Mesendoderm (in vitro differentiated cells): ENCODE data around the gene TBC1D8.

Experiments
- DNase-seq: peaks from one replicate; pipeline ENCODE4 v3.0.0; 2013
- H2AK5ac ChIP-seq: 2 replicates; pipeline ENCODE4 v1.6.1; 2013; ENCODE audit warnings: low read length, inconsistent platforms
- H2BK120ac ChIP-seq: 2 replicates; pipeline ENCODE4 v1.6.1; 2013; ENCODE audit warnings: low read depth, mild to moderate bottlenecking, low read length, moderate library complexity, mixed read lengths
- H2BK15ac ChIP-seq: replicated peaks from 2 replicates; pipeline ENCODE4 v1.6.1; 2013; ENCODE audit warnings: low read depth, mild to moderate bottlenecking, moderate library complexity
- H2BK5ac ChIP-seq: 2 replicates; pipeline ENCODE4 v1.6.1; 2013; ENCODE audit warnings: low read length, inconsistent platforms
- H3K18ac ChIP-seq: 2 replicates; pipeline ENCODE4 v1.6.1; 2013; ENCODE audit warnings: mild to moderate bottlenecking, low read length, mixed read lengths
- H3K23ac ChIP-seq: one replicate; pipeline ENCODE4 v1.6.1; 2013; ENCODE audit warnings: low read length
- H3K27ac ChIP-seq: 2 replicates; pipeline ENCODE4 v1.5.1; 2013; ENCODE audit warnings: low read depth, mild to moderate bottlenecking, inconsistent platforms, low read length, moderate library complexity
- H3K27me3 ChIP-seq: 2 replicates; pipeline ENCODE4 v1.6.1; 2013; ENCODE audit warnings: low read length, control low read depth, mild to moderate bottlenecking, inconsistent platforms; ENCODE audit not compliant: insufficient read depth, poor library complexity
- H3K36me3 ChIP-seq: 2 replicates; pipeline ENCODE4 v1.6.1; 2013; ENCODE audit warnings: low read length, inconsistent platforms; ENCODE audit not compliant: control insufficient read depth, insufficient read depth
- H3K4ac ChIP-seq: one replicate; pipeline ENCODE4 v1.6.1; 2013; ENCODE audit warnings: low read depth, mild to moderate bottlenecking, low read length, moderate library complexity
- H3K4me1 ChIP-seq: 2 replicates; pipeline ENCODE4 v1.6.1; 2013; ENCODE audit warnings: low read depth, low read length, inconsistent platforms; ENCODE audit not compliant: control insufficient read depth
- H3K4me2 ChIP-seq: 2 replicates; pipeline ENCODE4 v1.6.1; 2013; ENCODE audit warnings: low read length
- H3K4me3 ChIP-seq: 2 replicates; pipeline ENCODE4 v1.5.1; 2013; ENCODE audit warnings: mild to moderate bottlenecking, low read length
- H3K56ac ChIP-seq: one replicate; pipeline ENCODE4 v1.6.1; 2013; ENCODE audit warnings: low read length
- H3K79me1 ChIP-seq: 2 replicates; pipeline ENCODE4 v1.6.1; 2013; ENCODE audit warnings: low read length, inconsistent platforms
- H3K79me2 ChIP-seq: 2 replicates; pipeline ENCODE4 v1.6.1; 2013; ENCODE audit warnings: mild to moderate bottlenecking, low read length; ENCODE audit not compliant: control insufficient read depth, insufficient read depth
- H3K9ac ChIP-seq: 2 replicates; pipeline ENCODE4 v1.6.1; 2013; ENCODE audit warnings: low read length, inconsistent platforms
- H4K5ac ChIP-seq: one replicate; pipeline ENCODE4 v1.6.1; 2013; ENCODE audit warnings: low read length
- H4K8ac ChIP-seq: one replicate; pipeline ENCODE4 v1.6.1; 2013; ENCODE audit warnings: low read depth, mild to moderate bottlenecking, control low read depth, low read length, moderate library complexity
- WGBS: extraction: QIAGEN DNeasy Blood & Tissue Kit; methylation state at CpG from one replicate; pipeline ENCODE4 v1.1.7; 2013; ENCODE audit warnings: low lambda C conversion rate, missing lambda C conversion rate; ENCODE audit not compliant: insufficient coverage; ENCODE audit errors: extremely low coverage; 5-methylcytosine and 5-hydroxymethylcytosine counted together

The TBC1D8 gene

GRCh38 chr2:101195871-101196661 lies 44.9 kb upstream of the TBC1D8 start:
- H3K4me1 ChIP-seq, result peaks cover 2% of the 10 kb centered on the region
- no peak overlapping the region for H3K4ac ChIP-seq
- H3K23ac ChIP-seq, result no peak overlapping the region
- WGBS, result no CpG with 5 or more reads among the region's 9 CpGs
- no peak overlapping the region for H2AK5ac ChIP-seq
- H3K4me3 ChIP-seq, result no peak overlapping the region
- H2BK15ac ChIP-seq, result no peak overlapping the region
- no peaks in the 10 kb centered on the region for H3K27me3 ChIP-seq
- H4K5ac ChIP-seq, result no peak overlapping the region
- no peaks in the 10 kb centered on the region for H3K79me1 ChIP-seq
- H4K8ac ChIP-seq, result no peak overlapping the region
- H2BK120ac ChIP-seq, result no peak overlapping the region
- no peak for DNase-seq
- no peak overlapping the region for H3K27ac ChIP-seq
- no peak overlapping the region for H3K9ac ChIP-seq
- no peak overlapping the region for H2BK5ac ChIP-seq
- no peaks in the 10 kb centered on the region for H3K36me3 ChIP-seq
- no peaks in the 10 kb centered on the region for H3K79me2 ChIP-seq
- H3K18ac ChIP-seq, result no peak overlapping the region
- no peak overlapping the region for H3K56ac ChIP-seq
- H3K4me2 ChIP-seq, result no peak overlapping the region

GRCh38 chr2:101193033-101193626 lies 41.9 kb upstream of the TBC1D8 start:
- H3K56ac ChIP-seq, result no peak overlapping the region
- no peak overlapping the region for H3K4me2 ChIP-seq
- H3K27me3 ChIP-seq, result no peaks in the 10 kb centered on the region
- no peak overlapping the region for H3K4me3 ChIP-seq
- H2AK5ac ChIP-seq, result no peak overlapping the region
- no peaks in the 10 kb centered on the region for H3K79me1 ChIP-seq
- H4K5ac ChIP-seq, result no peak overlapping the region
- no peak overlapping the region for H3K23ac ChIP-seq
- peaks cover 2% of the 10 kb centered on the region for H3K4me1 ChIP-seq
- H3K36me3 ChIP-seq, result no peaks in the 10 kb centered on the region
- no peak overlapping the region for H4K8ac ChIP-seq
- H3K9ac ChIP-seq, result no peak overlapping the region
- no peak overlapping the region for H2BK5ac ChIP-seq
- no peak overlapping the region for H2BK120ac ChIP-seq
- H3K79me2 ChIP-seq, result no peaks in the 10 kb centered on the region
- H3K18ac ChIP-seq, result no peak overlapping the region
- no peak overlapping the region for H3K27ac ChIP-seq
- H2BK15ac ChIP-seq, result no peak overlapping the region
- H3K4ac ChIP-seq, result peak overlapping the region; percentile 22
- WGBS, result no CpG with 5 or more reads among the region's 11 CpGs
- DNase-seq, result no peak

GRCh38 chr2:101190747-101191516 lies 39.8 kb upstream of the TBC1D8 start:
- Histone ChIP-seq H2BK5ac (no peak overlapping the region), H3K4me2 (no peak overlapping the region), H3K4me1 (peaks cover 2% of the 10 kb centered on the region), H3K56ac (no peak overlapping the region), H3K9ac (no peak overlapping the region), H3K36me3 (no peaks in the 10 kb centered on the region), H4K8ac (no peak overlapping the region), H3K4ac (no peak overlapping the region), H3K79me2 (no peaks in the 10 kb centered on the region), H3K27ac (no peak overlapping the region), H3K23ac (no peak overlapping the region), H3K18ac (no peak overlapping the region), H3K27me3 (no peaks in the 10 kb centered on the region), H3K79me1 (no peaks in the 10 kb centered on the region), H2BK15ac (no peak overlapping the region), H2AK5ac (no peak overlapping the region), H3K4me3 (no peak overlapping the region), H2BK120ac (no peak overlapping the region), H4K5ac (no peak overlapping the region)
- DNase-seq, result peak; percentile 38
- no CpG with 5 or more reads among the region's 9 CpGs for WGBS

GRCh38 chr2:101188683-101189405 lies 37.7 kb upstream of the TBC1D8 start:
- DNase-seq, result peak; percentile 65
- no peak overlapping the region for H3K56ac ChIP-seq
- H3K27ac ChIP-seq, result no peak overlapping the region
- H3K4me1 ChIP-seq, result peaks cover 2% of the 10 kb centered on the region
- H2BK15ac ChIP-seq, result no peak overlapping the region
- no peaks in the 10 kb centered on the region for H3K79me1 ChIP-seq
- H2BK5ac ChIP-seq, result no peak overlapping the region
- H3K4me2 ChIP-seq, result no peak overlapping the region
- H3K9ac ChIP-seq, result no peak overlapping the region
- H3K18ac ChIP-seq, result no peak overlapping the region
- H3K4ac ChIP-seq, result no peak overlapping the region
- H4K5ac ChIP-seq, result no peak overlapping the region
- no peak overlapping the region for H2AK5ac ChIP-seq
- no peak overlapping the region for H3K4me3 ChIP-seq
- H3K23ac ChIP-seq, result no peak overlapping the region
- no peaks in the 10 kb centered on the region for H3K27me3 ChIP-seq
- no CpG with 5 or more reads among the region's 5 CpGs for WGBS
- no peaks in the 10 kb centered on the region for H3K36me3 ChIP-seq
- no peak overlapping the region for H2BK120ac ChIP-seq
- no peaks in the 10 kb centered on the region for H3K79me2 ChIP-seq
- H4K8ac ChIP-seq, result no peak overlapping the region

GRCh38 chr2:101187131-101187530 lies 35.9 kb upstream of the TBC1D8 start:
- Histone ChIP-seq H2BK120ac (no peak overlapping the region), H2BK5ac (no peak overlapping the region), H4K5ac (no peak overlapping the region), H3K36me3 (no peaks in the 10 kb centered on the region), H3K4ac (no peak overlapping the region), H3K4me3 (no peak overlapping the region), H3K4me2 (no peak overlapping the region), H3K23ac (no peak overlapping the region), H3K4me1 (peaks cover 2% of the 10 kb centered on the region), H3K79me1 (no peaks in the 10 kb centered on the region), H3K9ac (no peak overlapping the region), H3K79me2 (no peaks in the 10 kb centered on the region), H3K27ac (no peak overlapping the region), H2AK5ac (no peak overlapping the region), H3K56ac (no peak overlapping the region), H3K27me3 (no peaks in the 10 kb centered on the region), H2BK15ac (no peak overlapping the region), H4K8ac (no peak overlapping the region), H3K18ac (no peak overlapping the region)
- no CpG with 5 or more reads among the region's 2 CpGs for WGBS
- no peak for DNase-seq
